ENCODE results near the gene ZBTB7C. TPM values are rescaled to one million over a fixed set of nuclear protein-coding genes. Genes with fewer than 3 reads are reported as not detected.

ZBTB7C gene
- polyA plus RNA-seq, 6 donors from 2014 or later, result not detected

GRCh38 chr18:48365965-48366364 is 43.2 kb downstream of the ZBTB7C start:
- Mint-ChIP-seq H3K36me3 (peaks cover 0 to 7% of the 10 kb centered on the region in 2 donors), H3K9me3 (peaks cover 10 to 53% (median 21%) of the 10 kb centered on the region in 7 donors), H3K4me1 (no peaks in the 10 kb centered on the region), H3K4me3 (no peak overlapping the region), H3K27me3 (peaks cover 6 to 25% (median 15%) of the 10 kb centered on the region in 3 donors), H3K27ac (no peak overlapping the region)
- DNase-seq (no peak), ATAC-seq (ENCODE audit: low read depth in 2 of 2) (no peak)

- Mint-ChIP-seq H3K4me3 (no peak overlapping the region), H3K9me3 (peaks cover 5 to 34% (median 15%) of the 10 kb centered on the region in 7 donors), H3K4me1 (no peaks in the 10 kb centered on the region), H3K27ac (no peak overlapping the region), H3K36me3 (no peaks in the 10 kb centered on the region), H3K27me3 (peaks cover 20 to 30% (median 21%) of the 10 kb centered on the region in 3 donors)
- ATAC-seq (ENCODE audit: low read depth in 2 of 2) (no peak), DNase-seq (no peak)
These were observed 45.0 kb downstream of the ZBTB7C start for GRCh38 chr18:48364146-48364545.

DNA sequence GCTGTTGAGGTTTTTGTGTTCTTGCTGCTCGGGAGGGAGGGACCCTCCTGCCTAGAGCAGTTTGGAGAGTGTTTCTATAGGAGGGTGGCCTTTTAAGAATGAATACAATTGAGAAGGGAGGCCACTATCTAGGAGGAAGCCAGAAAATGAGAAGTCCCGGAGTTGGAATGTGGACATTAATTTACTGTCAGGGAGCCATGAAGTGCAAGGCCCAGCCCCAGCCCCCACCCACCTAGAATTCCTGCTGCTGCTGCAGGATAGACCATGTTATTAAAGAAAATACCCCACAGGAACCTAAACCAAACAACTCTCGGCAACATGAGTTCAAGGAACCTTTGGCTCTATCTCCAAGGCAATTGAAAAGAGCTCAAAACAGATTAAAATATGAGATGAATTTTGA is 46.0 kb downstream of the ZBTB7C start:
- no peaks in the 10 kb centered on the region for H3K4me1 Mint-ChIP-seq
- H3K27ac Mint-ChIP-seq, result no peak overlapping the region
- no peak overlapping the region for H3K4me3 Mint-ChIP-seq
- H3K9me3 Mint-ChIP-seq, result peaks cover 0 to 25% (median 15%) of the 10 kb centered on the region in 7 donors
- ATAC-seq (ENCODE audit: low read depth in 2 of 2) (no peak), DNase-seq (no peak)
- no peaks in the 10 kb centered on the region for H3K36me3 Mint-ChIP-seq
- H3K27me3 Mint-ChIP-seq, result peaks cover 15 to 30% (median 20%) of the 10 kb centered on the region in 3 donors

GRCh38 chr18:48361801-48362200 is 47.4 kb downstream of the ZBTB7C start:
- no peaks in the 10 kb centered on the region for H3K4me1 Mint-ChIP-seq
- peaks cover 19 to 35% (median 20%) of the 10 kb centered on the region in 3 donors for H3K27me3 Mint-ChIP-seq
- H3K4me3 Mint-ChIP-seq, result no peak overlapping the region

DNA sequence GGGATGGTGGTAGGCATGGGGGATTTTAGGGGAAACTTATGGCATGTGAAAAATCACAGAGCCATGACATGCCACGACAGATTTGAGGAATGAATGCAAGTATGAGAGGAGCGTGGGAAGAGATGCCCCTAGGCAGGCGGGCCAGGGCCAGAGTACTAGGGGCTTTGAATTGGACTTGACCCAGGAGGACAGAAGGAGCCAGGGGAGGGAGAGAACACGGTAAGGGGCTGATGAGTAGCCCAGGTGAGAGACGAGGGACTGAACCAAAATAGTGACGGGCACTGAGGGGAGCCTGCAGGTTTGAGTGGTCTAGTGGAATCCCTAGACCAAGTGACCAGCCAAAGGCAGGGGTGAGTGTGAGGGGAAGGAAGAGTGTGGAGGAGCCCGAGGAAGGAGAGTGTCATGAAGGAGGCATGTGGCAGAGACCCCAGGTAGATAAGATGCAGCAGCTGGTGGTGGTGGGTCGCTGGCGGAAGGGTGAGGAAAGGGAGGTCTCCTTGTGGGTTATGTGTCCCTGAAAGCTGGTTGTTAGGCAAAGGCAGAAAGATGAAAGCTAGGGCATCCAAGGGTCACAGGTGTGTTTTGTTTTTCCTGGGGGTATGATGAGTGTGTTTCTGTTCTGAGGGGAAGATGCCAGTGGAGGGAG is 48.7 kb downstream of the ZBTB7C start:
- DNase-seq (no peak), ATAC-seq (ENCODE audit: low read depth in 2 of 2) (no peak)
- Mint-ChIP-seq H3K4me3 (no peak overlapping the region), H3K9me3 (peaks cover 0 to 15% (median 11%) of the 10 kb centered on the region in 7 donors), H3K27ac (peak overlapping the region in 1 of 6 donors; percentile 43), H3K4me1 (no peaks in the 10 kb centered on the region), H3K36me3 (no peaks in the 10 kb centered on the region), H3K27me3 (peaks cover 16 to 41% (median 31%) of the 10 kb centered on the region in 3 donors)

More at GRCh38 chr18:48361801-48362200, 47.4 kb downstream of the ZBTB7C start:
- H3K9me3 Mint-ChIP-seq, result peaks cover 0 to 22% (median 15%) of the 10 kb centered on the region in 7 donors
- no peaks in the 10 kb centered on the region for H3K36me3 Mint-ChIP-seq
- ATAC-seq (ENCODE audit: low read depth in 2 of 2) (no peak), DNase-seq (no peak)
- no peak overlapping the region for H3K27ac Mint-ChIP-seq

- DNase-seq, result no peak
- Mint-ChIP-seq H3K4me3 (no peak overlapping the region), H3K27me3 (peaks cover 10 to 39% (median 38%) of the 10 kb centered on the region in 3 donors), H3K4me1 (no peaks in the 10 kb centered on the region), H3K36me3 (no peaks in the 10 kb centered on the region), H3K9me3 (peaks cover 0 to 7% (median 6%) of the 10 kb centered on the region in 7 donors), H3K27ac (no peak overlapping the region)
- ATAC-seq (ENCODE audit: low read depth in 2 of 2), result no peak
These were observed 49.6 kb downstream of the ZBTB7C start for GRCh38 chr18:48359626-48360025.

DNA sequence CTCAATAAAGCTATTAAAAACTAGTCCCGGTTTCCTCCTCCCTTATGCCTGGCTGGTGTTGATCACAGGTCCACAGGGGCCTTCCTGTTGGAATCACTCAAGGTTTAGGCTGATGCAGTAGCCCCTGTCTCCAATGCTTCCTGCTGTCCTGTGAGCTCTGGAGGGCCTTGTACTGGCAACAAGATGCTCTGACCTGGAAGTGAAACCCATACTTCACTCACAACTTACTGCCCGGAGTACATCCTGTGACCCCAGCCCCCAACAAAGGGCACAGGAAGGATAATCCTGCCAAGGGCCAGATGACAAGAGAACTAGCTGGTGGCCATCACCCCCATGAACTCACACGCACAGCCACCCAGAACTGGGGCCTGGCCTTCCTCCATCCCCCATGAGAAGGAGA is 50.3 kb downstream of the ZBTB7C start:
- H3K27ac Mint-ChIP-seq, result no peak overlapping the region
- H3K36me3 Mint-ChIP-seq, result no peaks in the 10 kb centered on the region
- ATAC-seq (ENCODE audit: low read depth in 2 of 2), result no peak
- peaks cover 0 to 5% (median under 1%) of the 10 kb centered on the region in 7 donors for H3K9me3 Mint-ChIP-seq
- H3K4me1 Mint-ChIP-seq, result no peaks in the 10 kb centered on the region
- peaks cover 10 to 45% (median 33%) of the 10 kb centered on the region in 3 donors for H3K27me3 Mint-ChIP-seq
- DNase-seq, result no peak
- no peak overlapping the region for H3K4me3 Mint-ChIP-seq

GRCh38 chr18:48356909-48357631 is 52.1 kb downstream of the ZBTB7C start:
- DNase-seq (no peak), ATAC-seq (ENCODE audit: low read depth in 2 of 2) (no peak)
- H3K36me3 Mint-ChIP-seq, result no peaks in the 10 kb centered on the region
- H3K4me1 Mint-ChIP-seq, result no peaks in the 10 kb centered on the region
- H3K4me3 Mint-ChIP-seq, result no peak overlapping the region
- peaks cover 0 to 4% (median 0%) of the 10 kb centered on the region in 7 donors for H3K9me3 Mint-ChIP-seq
- H3K27ac Mint-ChIP-seq, result no peak overlapping the region
- peaks cover 13 to 45% (median 37%) of the 10 kb centered on the region in 3 donors for H3K27me3 Mint-ChIP-seq

- no peak overlapping the region for H3K4me3 Mint-ChIP-seq
- H3K36me3 Mint-ChIP-seq, result no peaks in the 10 kb centered on the region
- peaks cover 0 to 4% (median 0%) of the 10 kb centered on the region in 7 donors for H3K9me3 Mint-ChIP-seq
- ATAC-seq (ENCODE audit: low read depth in 2 of 2) (no peak), DNase-seq (no peak)
- peaks cover 13 to 45% (median 39%) of the 10 kb centered on the region in 3 donors for H3K27me3 Mint-ChIP-seq
- H3K4me1 Mint-ChIP-seq, result no peaks in the 10 kb centered on the region
- H3K27ac Mint-ChIP-seq, result no peak overlapping the region
These were observed 52.9 kb downstream of the ZBTB7C start for GRCh38 chr18:48356151-48356745.

DNA sequence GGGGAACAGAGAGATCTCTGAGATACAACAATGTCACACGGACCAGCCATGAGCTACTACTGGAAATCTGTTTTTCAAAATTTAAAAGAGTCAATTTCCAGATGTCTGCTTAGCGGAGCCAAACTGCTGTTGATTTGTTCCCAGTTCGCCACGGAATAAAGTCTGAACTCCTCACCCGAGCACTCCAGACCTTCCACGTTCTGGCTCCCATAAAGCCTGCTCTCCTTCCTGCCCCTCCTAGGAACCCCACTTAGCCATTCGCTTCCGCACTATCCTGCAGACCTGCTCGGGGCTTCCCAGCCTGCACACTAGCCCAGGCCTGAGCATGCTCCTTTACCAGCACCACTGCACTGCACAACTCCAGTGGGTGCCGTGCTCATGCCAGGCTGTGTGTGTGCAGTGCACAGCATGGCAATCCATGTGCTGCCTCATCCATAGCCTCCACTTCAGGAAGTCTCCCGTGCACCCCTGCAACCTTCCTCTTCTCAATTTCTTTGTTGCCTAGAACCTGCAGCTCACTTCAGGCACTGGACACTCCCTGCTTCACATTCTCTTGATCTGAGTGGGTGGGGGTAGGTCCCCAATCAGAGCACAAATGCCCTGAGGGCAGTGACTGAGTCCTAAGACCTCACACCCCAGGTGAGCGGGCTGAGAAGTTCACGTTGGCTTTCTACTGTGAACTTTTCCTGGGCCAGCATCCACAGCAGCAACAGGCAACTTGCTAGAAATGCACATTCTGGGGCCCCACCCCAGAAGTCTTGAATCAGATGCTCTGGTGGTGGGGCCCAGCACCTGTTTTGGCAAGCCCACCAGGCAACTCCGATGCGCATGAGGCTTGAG is 53.7 kb downstream of the ZBTB7C start:
- DNase-seq (no peak), ATAC-seq (ENCODE audit: low read depth in 2 of 2) (no peak)
- Mint-ChIP-seq H3K4me1 (no peaks in the 10 kb centered on the region), H3K36me3 (no peaks in the 10 kb centered on the region), H3K27ac (no peak overlapping the region), H3K4me3 (peak overlapping the region in 1 of 8 donors; percentile 74), H3K27me3 (peaks cover 11 to 43% (median 34%) of the 10 kb centered on the region in 3 donors), H3K9me3 (peaks cover 0 to 4% (median 0%) of the 10 kb centered on the region in 7 donors)

DNA sequence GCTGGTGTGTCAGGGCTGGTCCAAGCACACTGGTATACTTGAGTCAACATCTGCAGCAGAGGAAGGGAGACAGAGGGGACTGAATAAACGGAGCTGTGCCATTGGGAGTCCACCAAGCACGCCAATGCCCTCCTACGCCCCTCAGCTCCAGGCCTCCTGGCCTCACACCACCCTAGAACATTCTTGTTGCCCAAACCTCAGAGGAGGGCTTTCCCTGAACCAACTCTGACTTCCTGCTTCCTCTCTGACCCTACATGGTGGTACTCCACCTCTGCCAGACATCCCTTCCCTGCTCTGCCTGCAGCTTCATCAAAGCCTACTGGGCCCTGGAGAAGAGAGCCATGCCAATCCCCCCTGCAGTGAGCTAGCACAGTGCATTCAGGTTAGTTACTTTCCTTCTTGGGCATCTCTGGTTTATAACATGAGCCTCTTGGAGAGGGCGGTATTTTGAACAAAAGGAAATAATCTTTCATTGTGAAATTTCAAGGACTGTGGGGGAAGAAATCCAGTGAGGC is 54.4 kb downstream of the ZBTB7C start:
- DNase-seq (no peak), ATAC-seq (ENCODE audit: low read depth in 2 of 2) (no peak)
- no peaks in the 10 kb centered on the region for H3K36me3 Mint-ChIP-seq
- H3K4me1 Mint-ChIP-seq, result no peaks in the 10 kb centered on the region
- no peak overlapping the region for H3K27ac Mint-ChIP-seq
- H3K27me3 Mint-ChIP-seq, result peaks cover 17 to 36% (median 28%) of the 10 kb centered on the region in 3 donors
- H3K4me3 Mint-ChIP-seq, result peak overlapping the region in 1 of 8 donors; percentile 32
- peaks cover 0 to 4% (median 0%) of the 10 kb centered on the region in 7 donors for H3K9me3 Mint-ChIP-seq

GRCh38 chr18:48352051-48352755 is 57.0 kb downstream of the ZBTB7C start:
- ATAC-seq (ENCODE audit: low read depth in 2 of 2), result no peak
- Mint-ChIP-seq H3K27ac (no peak overlapping the region), H3K9me3 (no peaks in the 10 kb centered on the region), H3K36me3 (no peaks in the 10 kb centered on the region), H3K4me1 (no peaks in the 10 kb centered on the region), H3K4me3 (no peak overlapping the region), H3K27me3 (peaks cover 22 to 35% (median 25%) of the 10 kb centered on the region in 3 donors)
- DNase-seq, result no peak
